ENCODE data around the gene CBR1.

Gene CBR1

GRCh38 chr21:36038701-36039497 lies 30.9 kb upstream of the CBR1 start:
- TF ChIP-seq ZNF274 (IDR thresholded peaks at IDR 0.05; ENCODE audit: low read depth, low read length) (no peak), SUZ12 (IDR thresholded peaks at IDR 0.05; ENCODE audit: extremely low read depth, insufficient read depth, insufficient read length) (no peak), YY1 (IDR thresholded peaks at IDR 0.05; ENCODE audit: insufficient read depth, insufficient read length) (no peak)
- Histone ChIP-seq H3K9me3 (ENCODE audit: insufficient read depth, low read length) (no peaks in the 10 kb centered on the region), H3K4me1 (ENCODE audit: insufficient read depth, insufficient read length) (peaks cover 8% of the 10 kb centered on the region), H3K4me3 (ENCODE audit: insufficient read length, low read depth) (no peak overlapping the region), H3K36me3 (ENCODE audit: insufficient read depth, insufficient read length, low read length) (peaks cover 92% of the 10 kb centered on the region), H3K9ac (ENCODE audit: insufficient read length, low read depth) (no peak overlapping the region), H3K27me3 (ENCODE audit: insufficient read depth, insufficient read length) (no peaks in the 10 kb centered on the region)
- no peak for DNase-seq (ENCODE audit: low read depth, low spot score)

GRCh38 chr21:36039861-36040260 lies 30.0 kb upstream of the CBR1 start:
- peaks cover 92% of the 10 kb centered on the region for H3K36me3 ChIP-seq (ENCODE audit: insufficient read depth, insufficient read length, low read length)
- TF ChIP-seq YY1 (IDR thresholded peaks at IDR 0.05; ENCODE audit: insufficient read depth, insufficient read length) = no peak
- no peak for TF ChIP-seq SUZ12 (IDR thresholded peaks at IDR 0.05; ENCODE audit: extremely low read depth, insufficient read depth, insufficient read length)
- TF ChIP-seq ZNF274 (IDR thresholded peaks at IDR 0.05; ENCODE audit: low read depth, low read length) = no peak
- H3K4me3 ChIP-seq (ENCODE audit: insufficient read length, low read depth) = no peak overlapping the region
- DNase-seq (ENCODE audit: low read depth, low spot score) = no peak
- H3K9me3 ChIP-seq (ENCODE audit: insufficient read depth, low read length) = no peaks in the 10 kb centered on the region
- peaks cover 8% of the 10 kb centered on the region for H3K4me1 ChIP-seq (ENCODE audit: insufficient read depth, insufficient read length)
- no peak overlapping the region for H3K9ac ChIP-seq (ENCODE audit: insufficient read length, low read depth)
- no peaks in the 10 kb centered on the region for H3K27me3 ChIP-seq (ENCODE audit: insufficient read depth, insufficient read length)

GRCh38 chr21:36040389-36040788 lies 29.4 kb upstream of the CBR1 start:
- Histone ChIP-seq H3K9ac (ENCODE audit: insufficient read length, low read depth) (no peak overlapping the region), H3K9me3 (ENCODE audit: insufficient read depth, low read length) (no peaks in the 10 kb centered on the region), H3K4me1 (ENCODE audit: insufficient read depth, insufficient read length) (peaks cover 6% of the 10 kb centered on the region), H3K4me3 (ENCODE audit: insufficient read length, low read depth) (no peak overlapping the region), H3K27me3 (ENCODE audit: insufficient read depth, insufficient read length) (no peaks in the 10 kb centered on the region), H3K36me3 (ENCODE audit: insufficient read depth, insufficient read length, low read length) (peaks cover 92% of the 10 kb centered on the region)
- TF ChIP-seq SUZ12 (IDR thresholded peaks at IDR 0.05; ENCODE audit: extremely low read depth, insufficient read depth, insufficient read length) (no peak), ZNF274 (IDR thresholded peaks at IDR 0.05; ENCODE audit: low read depth, low read length) (no peak)
- DNase-seq (ENCODE audit: low read depth, low spot score) = no peak

GRCh38 chr21:36041910-36042309 lies 27.9 kb upstream of the CBR1 start:
- Histone ChIP-seq H3K9ac (ENCODE audit: insufficient read length, low read depth) (no peak overlapping the region), H3K27me3 (ENCODE audit: insufficient read depth, insufficient read length) (no peaks in the 10 kb centered on the region), H3K4me1 (ENCODE audit: insufficient read depth, insufficient read length) (peaks cover 2% of the 10 kb centered on the region), H3K4me3 (ENCODE audit: insufficient read length, low read depth) (no peak overlapping the region), H3K9me3 (ENCODE audit: insufficient read depth, low read length) (no peaks in the 10 kb centered on the region), H3K36me3 (ENCODE audit: insufficient read depth, insufficient read length, low read length) (peaks cover 92% of the 10 kb centered on the region)
- no peak for DNase-seq (ENCODE audit: low read depth, low spot score)
- no peak for TF ChIP-seq ZNF274 (IDR thresholded peaks at IDR 0.05; ENCODE audit: low read depth, low read length)
- no peak for TF ChIP-seq YY1 (IDR thresholded peaks at IDR 0.05; ENCODE audit: insufficient read depth, insufficient read length)
- TF ChIP-seq SUZ12 (IDR thresholded peaks at IDR 0.05; ENCODE audit: extremely low read depth, insufficient read depth, insufficient read length) = no peak

- Histone ChIP-seq H3K4me3 (ENCODE audit: insufficient read length, low read depth) (no peak overlapping the region), H3K27me3 (ENCODE audit: insufficient read depth, insufficient read length) (no peaks in the 10 kb centered on the region), H3K9ac (ENCODE audit: insufficient read length, low read depth) (no peak overlapping the region), H3K4me1 (ENCODE audit: insufficient read depth, insufficient read length) (peaks cover 2% of the 10 kb centered on the region), H3K36me3 (ENCODE audit: insufficient read depth, insufficient read length, low read length) (peaks cover 92% of the 10 kb centered on the region), H3K9me3 (ENCODE audit: insufficient read depth, low read length) (no peaks in the 10 kb centered on the region)
- DNase-seq (ENCODE audit: low read depth, low spot score) = no peak
- TF ChIP-seq ZNF274 (IDR thresholded peaks at IDR 0.05; ENCODE audit: low read depth, low read length) (no peak), SUZ12 (IDR thresholded peaks at IDR 0.05; ENCODE audit: extremely low read depth, insufficient read depth, insufficient read length) (no peak), YY1 (IDR thresholded peaks at IDR 0.05; ENCODE audit: insufficient read depth, insufficient read length) (no peak)
Observed at GRCh38 chr21:36044056-36044455, 25.8 kb upstream of the CBR1 start.

GRCh38 chr21:36045993-36046392 lies 23.8 kb upstream of the CBR1 start:
- peaks cover 2% of the 10 kb centered on the region for H3K4me1 ChIP-seq (ENCODE audit: insufficient read depth, insufficient read length)
- no peaks in the 10 kb centered on the region for H3K27me3 ChIP-seq (ENCODE audit: insufficient read depth, insufficient read length)
- DNase-seq (ENCODE audit: low read depth, low spot score) = no peak
- H3K4me3 ChIP-seq (ENCODE audit: insufficient read length, low read depth) = no peak overlapping the region
- TF ChIP-seq ZNF274 (IDR thresholded peaks at IDR 0.05; ENCODE audit: low read depth, low read length) = no peak
- no peak for TF ChIP-seq SUZ12 (IDR thresholded peaks at IDR 0.05; ENCODE audit: extremely low read depth, insufficient read depth, insufficient read length)
- TF ChIP-seq YY1 (IDR thresholded peaks at IDR 0.05; ENCODE audit: insufficient read depth, insufficient read length) = no peak
- no peak overlapping the region for H3K9ac ChIP-seq (ENCODE audit: insufficient read length, low read depth)
- peaks cover 94% of the 10 kb centered on the region for H3K36me3 ChIP-seq (ENCODE audit: insufficient read depth, insufficient read length, low read length)
- H3K9me3 ChIP-seq (ENCODE audit: insufficient read depth, low read length) = no peaks in the 10 kb centered on the region

GRCh38 chr21:36047139-36047538 lies 22.7 kb upstream of the CBR1 start:
- H3K36me3 ChIP-seq (ENCODE audit: insufficient read depth, insufficient read length, low read length) = peaks cover 93% of the 10 kb centered on the region
- no peak for TF ChIP-seq ZNF274 (IDR thresholded peaks at IDR 0.05; ENCODE audit: low read depth, low read length)
- no peak for TF ChIP-seq YY1 (IDR thresholded peaks at IDR 0.05; ENCODE audit: insufficient read depth, insufficient read length)
- no peak for TF ChIP-seq SUZ12 (IDR thresholded peaks at IDR 0.05; ENCODE audit: extremely low read depth, insufficient read depth, insufficient read length)
- no peak for DNase-seq (ENCODE audit: low read depth, low spot score)
- H3K27me3 ChIP-seq (ENCODE audit: insufficient read depth, insufficient read length) = no peaks in the 10 kb centered on the region
- peaks cover 2% of the 10 kb centered on the region for H3K4me1 ChIP-seq (ENCODE audit: insufficient read depth, insufficient read length)
- H3K9me3 ChIP-seq (ENCODE audit: insufficient read depth, low read length) = no peaks in the 10 kb centered on the region
- H3K4me3 ChIP-seq (ENCODE audit: insufficient read length, low read depth) = no peak overlapping the region
- H3K9ac ChIP-seq (ENCODE audit: insufficient read length, low read depth) = no peak overlapping the region
